Hair follicular keratinocyte (primary cell): ENCODE data around the gene SERINC4. TPM values are rescaled to one million over a fixed set of nuclear protein-coding genes. Genes with fewer than 3 reads are reported as not detected.

Source experiments
- total RNA-seq: library from RNA; depleted of rRNA; stranded (reverse); fragments of >200 nt; gene quantifications from 2 replicates; pipeline ENCODE4 v1.2.3, GENCODE V29; 2015

Gene SERINC4
- total RNA-seq, result not detected in 2 replicates

DNA sequence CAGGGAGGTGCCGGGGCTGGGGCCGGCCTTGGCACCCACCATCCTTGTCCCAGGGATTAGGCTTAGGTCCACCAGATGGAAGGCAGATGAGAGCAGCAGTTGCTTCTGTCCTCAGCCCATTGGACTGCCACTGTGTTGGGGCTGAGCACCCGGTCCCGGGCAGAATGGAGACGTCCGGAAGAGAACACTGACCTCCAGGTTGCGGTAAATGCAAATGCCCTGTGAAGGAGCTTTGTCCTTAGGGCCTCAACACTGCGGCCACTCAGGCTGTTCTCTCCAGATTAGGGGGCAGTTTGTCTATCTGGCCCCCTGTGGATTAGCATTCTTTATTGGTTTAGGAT is at the start of gene SERINC4:
Gene SERINC4, minus strand, starts transcription at position 276 of the 341 bp plus-strand sequence. Its CDS starts 234 bp downstream, at position 42.

DNA sequence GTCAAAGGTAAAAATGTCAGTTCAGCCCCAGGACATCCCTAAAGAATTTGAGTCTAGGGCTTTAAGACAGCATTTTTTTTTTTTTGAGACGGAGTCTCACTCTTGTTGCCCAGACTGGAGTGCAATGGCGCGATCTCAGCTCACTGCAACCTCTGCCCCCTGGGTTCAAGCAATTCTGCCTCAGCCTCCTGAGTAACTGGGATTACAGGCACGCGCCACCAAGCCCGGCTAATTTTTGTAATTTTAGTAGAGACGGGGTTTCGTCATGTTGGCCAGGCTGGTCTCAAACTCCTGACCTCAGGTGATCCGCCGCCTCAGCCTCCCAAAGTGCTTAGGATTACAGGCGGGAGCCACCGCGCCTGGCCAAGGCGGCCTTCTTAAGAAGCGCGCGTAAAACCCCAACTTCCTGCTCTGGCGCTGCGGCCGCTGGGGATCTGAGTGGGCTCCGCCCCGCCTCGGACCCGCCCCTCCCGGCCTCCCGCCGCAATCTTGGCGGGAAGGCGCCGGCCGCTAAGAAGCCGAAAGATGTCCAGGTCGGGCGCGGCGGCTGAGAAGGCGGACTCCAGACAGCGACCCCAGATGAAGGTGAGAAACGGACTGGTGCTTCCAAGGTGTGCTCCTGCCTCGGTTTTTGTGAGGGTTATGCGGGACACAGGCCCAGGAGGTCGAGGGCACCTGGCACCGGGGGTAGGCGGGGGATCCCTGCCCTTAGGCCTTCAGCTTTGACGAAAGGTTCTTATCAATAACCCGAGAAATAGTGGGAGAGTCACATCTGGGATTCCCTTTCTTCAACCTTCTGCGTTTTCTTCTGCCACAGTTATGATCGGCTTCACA is 26.7 kb upstream of the SERINC4 start, which contains the start of gene WDR76:
Gene WDR76, plus strand, starts transcription at position 495 of the 834 bp plus-strand sequence. Its CDS starts 31 bp downstream, at position 526.

DNA sequence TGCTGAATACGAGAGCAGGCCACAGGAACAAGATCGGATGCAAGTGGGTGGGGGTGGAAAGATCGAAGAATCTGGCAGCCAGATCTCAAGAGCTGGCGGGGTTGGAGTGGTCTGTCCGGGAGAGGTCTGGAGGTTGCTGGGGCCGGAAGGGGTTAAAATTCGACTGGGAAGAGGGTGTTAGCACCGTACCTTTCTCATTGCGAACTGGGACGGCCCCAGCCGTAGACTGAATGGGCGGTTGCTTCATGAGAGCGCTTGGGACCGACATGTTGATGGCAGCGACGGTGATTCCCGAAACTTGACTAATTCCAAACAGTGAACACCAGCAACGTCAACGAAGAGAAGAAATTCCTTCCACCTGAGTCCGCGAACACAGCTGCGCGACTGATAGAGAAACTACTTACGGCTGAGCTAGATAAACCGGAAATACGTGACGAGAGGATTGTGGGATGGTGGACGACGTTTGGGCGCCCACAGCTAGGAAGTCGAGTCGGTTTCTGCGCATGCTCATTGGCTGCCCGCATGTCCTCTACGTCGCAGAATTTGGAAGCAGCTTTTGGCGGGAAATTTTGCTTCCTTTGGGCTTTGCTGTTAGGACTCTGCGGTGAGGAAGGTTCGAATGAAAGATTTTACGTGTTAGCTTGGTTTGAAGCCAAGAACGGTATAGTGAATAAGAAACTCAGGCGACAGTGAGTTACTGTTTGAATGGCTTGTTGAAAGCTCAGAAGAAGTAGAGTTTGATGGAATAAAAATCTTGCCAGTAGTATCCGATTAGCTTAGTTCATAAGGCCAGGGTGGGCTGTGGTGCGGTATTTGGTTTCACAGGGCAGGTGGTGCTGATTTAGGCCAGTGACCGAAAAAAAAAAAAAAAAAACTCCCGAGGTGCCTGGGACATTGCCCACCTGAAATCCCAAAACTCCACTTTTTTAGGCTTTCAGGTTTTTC is 24.6 kb upstream of the SERINC4 start, which contains the start of gene MFAP1:
Gene MFAP1, minus strand, starts transcription at position 389 of the 945 bp plus-strand sequence. Its CDS starts 121 bp downstream, at position 268.

DNA sequence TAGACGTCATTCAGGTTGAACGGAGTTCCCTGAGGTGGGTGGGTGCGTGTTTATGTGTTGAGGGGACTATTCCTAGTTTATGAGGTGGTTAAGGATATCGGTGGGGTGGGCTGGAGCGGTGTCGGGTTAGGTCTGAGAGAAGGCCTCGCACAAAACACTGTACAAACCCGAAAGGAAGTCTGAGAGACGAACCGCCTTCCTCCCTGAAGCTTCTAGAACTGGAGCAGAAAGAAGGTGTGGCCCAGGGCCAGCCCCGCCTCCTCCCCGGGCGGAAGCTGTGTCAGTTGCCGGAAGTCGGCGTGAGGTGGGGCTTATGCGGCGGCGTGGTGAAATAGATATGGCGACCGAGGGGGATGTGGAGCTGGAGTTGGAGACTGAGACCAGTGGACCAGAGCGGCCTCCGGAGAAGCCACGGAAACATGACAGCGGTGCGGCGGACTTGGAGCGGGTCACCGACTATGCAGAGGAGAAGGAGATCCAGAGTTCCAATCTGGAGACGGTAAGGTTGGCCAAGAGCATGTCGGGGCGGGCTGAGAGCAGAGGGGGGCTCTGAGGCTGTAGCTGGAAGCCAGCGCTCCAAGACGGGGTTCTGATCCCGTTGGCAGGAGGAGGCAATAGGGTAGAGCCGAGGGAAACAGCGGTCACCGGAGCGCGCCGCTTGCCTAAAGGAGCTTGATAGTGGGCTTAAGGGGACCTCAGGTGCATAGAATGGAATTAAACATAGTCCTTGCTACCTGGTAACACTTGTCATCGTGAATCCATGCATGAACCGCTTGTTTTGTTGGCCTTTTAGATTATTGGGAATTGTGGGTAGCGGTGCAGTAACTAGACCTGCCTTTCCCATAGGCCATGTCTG is 494 bp upstream of the SERINC4 start, which contains the start of gene HYPK:
Gene HYPK, plus strand, starts transcription at position 314 of the 856 bp plus-strand sequence. Its CDS starts 24 bp downstream, at position 338.

DNA sequence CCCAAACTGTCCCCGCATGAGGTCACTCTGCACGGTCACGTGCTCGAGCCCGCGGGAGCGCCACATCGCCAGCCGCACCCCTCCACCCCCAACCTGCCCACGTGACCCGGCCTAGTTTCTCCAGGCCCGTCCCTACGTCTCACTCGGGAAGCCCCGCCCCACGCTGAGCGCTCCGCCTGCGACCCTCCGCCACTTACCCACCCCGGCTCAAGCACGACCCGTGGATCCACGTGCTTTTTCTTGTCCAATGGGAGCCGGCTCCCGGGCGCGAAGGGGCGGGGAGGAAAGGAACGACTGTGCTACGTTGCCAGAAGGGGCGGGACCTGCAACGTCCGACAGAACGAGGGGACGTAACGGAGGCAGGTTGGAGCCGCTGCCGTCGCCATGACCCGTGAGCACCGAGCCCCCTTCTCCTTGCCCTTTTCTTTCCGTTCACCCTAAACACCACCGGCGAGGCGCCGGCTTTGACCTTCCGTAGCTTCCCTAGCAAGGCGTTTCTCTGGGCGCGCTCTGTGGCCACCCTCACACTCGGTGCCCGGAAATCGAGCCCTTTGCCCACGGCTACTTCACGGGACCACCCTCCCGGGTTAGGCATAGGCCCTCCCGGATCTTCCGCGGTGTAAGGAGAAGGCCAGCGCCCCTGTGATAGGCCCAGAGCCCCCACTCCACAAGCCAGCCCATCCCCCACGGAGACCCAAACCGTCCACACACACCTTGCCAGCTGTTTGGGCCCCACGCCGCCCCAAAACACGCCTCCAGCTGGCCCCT is 7.8 kb downstream of the SERINC4 start, which contains the start of gene SERF2:
Gene SERF2, plus strand, starts transcription at position 328 of the 768 bp plus-strand sequence. Its CDS starts 57 bp downstream, at position 385.

DNA sequence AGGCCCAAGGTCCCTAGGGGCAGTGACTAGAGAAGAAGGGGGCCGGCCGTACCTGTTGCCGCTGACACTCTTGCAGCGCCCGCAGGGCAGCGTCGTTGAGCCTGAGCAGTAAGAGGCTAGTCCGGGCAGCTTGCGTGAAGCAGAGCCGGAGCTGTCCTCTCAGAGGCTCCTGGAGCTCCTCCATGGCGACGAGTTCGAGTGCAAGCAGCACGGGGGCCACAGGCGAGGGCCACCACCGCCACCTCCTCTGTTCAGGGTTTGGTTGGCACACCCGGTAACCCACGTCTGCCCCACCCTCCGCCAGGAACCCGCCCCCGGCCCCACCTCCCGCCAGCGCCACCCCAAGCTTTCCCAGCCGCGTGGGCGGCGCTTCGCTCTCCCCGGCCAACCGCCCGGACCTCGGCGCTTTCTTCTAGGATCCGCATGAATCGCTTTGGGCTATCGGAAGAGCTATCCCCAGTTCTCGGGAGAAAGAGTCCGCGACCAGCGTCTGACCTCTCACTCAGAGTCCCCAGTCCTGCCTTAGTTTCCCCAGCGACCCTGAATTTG is 23.2 kb downstream of the SERINC4 start, which contains the start of gene ELL3:
Gene ELL3, minus strand, starts transcription at position 249 of the 549 bp plus-strand sequence. Its CDS starts 65 bp downstream, at position 184.

DNA sequence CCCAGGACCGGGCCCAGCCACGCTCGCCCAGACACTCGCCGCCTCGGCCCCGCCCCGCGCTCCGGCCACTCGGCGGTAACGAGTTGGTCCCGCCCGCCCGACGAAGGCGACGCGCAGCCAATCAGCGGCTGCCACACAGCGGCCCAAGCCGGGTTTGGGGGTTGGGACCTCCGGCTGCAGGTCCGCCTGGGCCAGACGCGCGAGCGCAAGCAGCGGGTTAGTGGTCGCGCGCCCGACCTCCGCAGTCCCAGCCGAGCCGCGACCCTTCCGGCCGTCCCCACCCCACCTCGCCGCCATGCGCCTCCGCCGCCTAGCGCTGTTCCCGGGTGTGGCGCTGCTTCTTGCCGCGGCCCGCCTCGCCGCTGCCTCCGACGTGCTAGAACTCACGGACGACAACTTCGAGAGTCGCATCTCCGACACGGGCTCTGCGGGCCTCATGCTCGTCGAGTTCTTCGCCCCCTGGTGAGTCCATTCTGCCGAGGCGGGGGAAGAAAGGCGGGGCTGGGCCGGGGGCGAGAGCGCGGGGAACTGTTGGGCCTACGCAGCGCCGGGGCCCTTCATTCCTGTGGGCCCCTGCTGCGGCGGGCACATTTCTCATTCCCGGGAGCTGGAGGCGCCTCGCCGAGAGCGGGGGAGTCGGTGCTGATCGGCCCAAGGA is 53.6 kb downstream of the SERINC4 start, which contains the start of gene PDIA3:
Gene PDIA3, plus strand, starts transcription at position 194 of the 658 bp plus-strand sequence. Its CDS starts 102 bp downstream, at position 296.

Other genes starting within 250 kb of the SERINC4 start
- 17.5 and 18.7 TPM in 2 replicates for gene PPIP5K1, start 210.0 kb downstream of the SERINC4 start, total RNA-seq
- gene CKMT1B, start 206.2 kb downstream of the SERINC4 start, total RNA-seq, result 87.1 and 108 TPM in 2 replicates
- gene STRC, start 181.4 kb downstream of the SERINC4 start, total RNA-seq, result 0.49 TPM in 1 of 2 replicates, not detected in the other
- 0.46 and 0.78 TPM in 2 replicates for gene CATSPER2, start 151.4 kb downstream of the SERINC4 start, total RNA-seq
- gene CKMT1A, start 106.4 kb downstream of the SERINC4 start, total RNA-seq, result 89.3 and 94.9 TPM in 2 replicates
- gene PDIA3, start 53.8 kb downstream of the SERINC4 start, total RNA-seq, result 278 and 441 TPM in 2 replicates
- gene ELL3, start 23.3 kb downstream of the SERINC4 start, total RNA-seq, result 2.3 and 7.2 TPM in 2 replicates
- 832 and 948 TPM in 2 replicates for gene SERF2, start 7.9 kb downstream of the SERINC4 start, total RNA-seq
- gene HYPK, start 379 bp upstream of the SERINC4 start, total RNA-seq, result 12.9 and 14.4 TPM in 2 replicates
- 15.4 and 20.7 TPM in 2 replicates for gene MFAP1, start 24.5 kb upstream of the SERINC4 start, total RNA-seq
- 6.6 and 14.5 TPM in 2 replicates for gene WDR76, start 26.8 kb upstream of the SERINC4 start, total RNA-seq